HG02678 (cell line): Measurements from ENCODE around the gene AP5S1.
"Not testable (repeated sequence)": the region's sequence is repeated elsewhere in the genome, so short reads cannot be mapped to it uniquely, and the experiment has no call there.

Experiments
- ATAC-seq: cut with Tn5 transposase; IDR thresholded peaks from one replicate; pipeline ENCODE4 v1.9.1; 2021; ENCODE audit warnings: mild to moderate bottlenecking, moderate library complexity; ENCODE audit not compliant: unreplicated experiment

Gene AP5S1

GRCh38 chr20:3811467-3812258 is 8.7 kb upstream of the AP5S1 start:
- peak; percentile 53 for ATAC-seq

GRCh38 chr20:3812259-3812681 is 8.1 kb upstream of the AP5S1 start:
- no peak for ATAC-seq

- ATAC-seq: no peak
These were observed 7.1 kb upstream of the AP5S1 start for GRCh38 chr20:3812975-3813847.

- ATAC-seq: no peak
These were observed 6.3 kb upstream of the AP5S1 start for GRCh38 chr20:3813848-3814581.

- no peak for ATAC-seq
These were observed 5.3 kb upstream of the AP5S1 start for GRCh38 chr20:3814928-3815495.

- no peak for ATAC-seq
These were observed 4.5 kb upstream of the AP5S1 start for GRCh38 chr20:3815703-3816315.

GRCh38 chr20:3818155-3819151 is 1.9 kb upstream of the AP5S1 start:
- no peak for ATAC-seq

GRCh38 chr20:3819411-3820047 is 818 bp upstream of the AP5S1 start:
- ATAC-seq: no peak

GRCh38 chr20:3820901-3821727 is 767 bp downstream of the AP5S1 start:
- ATAC-seq: peak; percentile 1

- ATAC-seq: no peak
These were observed 1.6 kb downstream of the AP5S1 start for GRCh38 chr20:3821996-3822395.

- ATAC-seq: no peak
These were observed 3.5 kb downstream of the AP5S1 start for GRCh38 chr20:3823881-3824280.

GRCh38 chr20:3825526-3825925 is 5.2 kb downstream of the AP5S1 start:
- no peak for ATAC-seq

GRCh38 chr20:3826420-3826819 is 6.1 kb downstream of the AP5S1 start:
- ATAC-seq: no peak

- no peak for ATAC-seq
These were observed 8.5 kb downstream of the AP5S1 start for GRCh38 chr20:3828798-3829197.

- ATAC-seq: not testable (repeated sequence)
These were observed 9.5 kb downstream of the AP5S1 start for GRCh38 chr20:3829891-3830290.

GRCh38 chr20:3836132-3836531 is 15.8 kb downstream of the AP5S1 start:
- ATAC-seq: no peak

- ATAC-seq: no peak
These were observed 19.0 kb downstream of the AP5S1 start for GRCh38 chr20:3839328-3839727.

- ATAC-seq: not testable (repeated sequence)
These were observed 19.9 kb downstream of the AP5S1 start for GRCh38 chr20:3840201-3840600.
